Adrenal gland (tissue), 12 donors: ENCODE data around the gene SLC39A9. TPM values are rescaled to one million over a fixed set of nuclear protein-coding genes. Genes with fewer than 3 reads are reported as not detected.

ENCODE experiments used
- DNase-seq, 7 donors: peaks; one replicate each; pipeline ENCODE4 v3.0.0-alpha.2; 2019 to 2020
- H3K27ac ChIP-seq, 5 donors: fragments of 200-600 bp; sonication (generic) in 4 of 5; 1 replicate in 3 of 5; 2 replicates in 2 of 5; pipeline versions ENCODE4 v1.5.1 to v1.8.0; 2016 to 2020; ENCODE audit warnings: mild to moderate bottlenecking in 1 of 5
- H3K27me3 ChIP-seq: fragments of 200-600 bp; 2 replicates; pipeline ENCODE4 v1.8.0; 2021
- H3K36me3 ChIP-seq, 2 donors: fragments of 200-600 bp; replicated peaks in 1 of 2; 1 replicate in 1 of 2; 2 replicates in 1 of 2; pipeline versions ENCODE4 v1.5.1 to v1.8.0; 2018 to 2022
- H3K4me1 ChIP-seq, 2 donors: fragments of 200-600 bp; replicated peaks in 1 of 2; 1 replicate in 1 of 2; 2 replicates in 1 of 2; pipeline versions ENCODE4 v1.5.1 to v1.8.0; 2018 to 2021
- H3K4me3 ChIP-seq, 4 donors: fragments of 200-600 bp; sonication (generic) in 3 of 4; one replicate each; pipeline ENCODE4 v1.5.1; 2016 to 2018
- H3K9me3 ChIP-seq, 3 donors: fragments of 200-600 bp; sonication (generic) in 1 of 3; replicated peaks in 1 of 3; 1 replicate in 2 of 3; 2 replicates in 1 of 3; pipeline versions ENCODE4 v1.5.1 to v1.8.0; 2016 to 2021
- CTCF ChIP-seq, 6 experiments: fragments of 450-650 bp in 4 of 6; fragments of 200-600 bp in 2 of 6; sonication (generic) in 1 of 6; IDR thresholded peaks; 1 replicate in 5 of 6; 2 replicates in 1 of 6; pipeline versions ENCODE4 v1.5.1 to v1.8.0; 2016 to 2021; ENCODE audit warnings: antibody characterized with exemption in 6 of 6, mild to moderate bottlenecking in 2 of 6, moderate library complexity in 1 of 6
- POLR2A ChIP-seq, 2 donors: fragments of 450-650 bp; IDR thresholded peaks; one replicate each; pipeline ENCODE4 v1.6.1; 2017; ENCODE audit warnings: antibody characterized with exemption in 2 of 2, mild to moderate bottlenecking in 2 of 2, moderate library complexity in 1 of 2
- WGBS, 4 donors: extraction: QIAGEN DNeasy Blood & Tissue Kit in 2 of 4; methylation state at CpG; one replicate each; pipeline versions ENCODE4 v1.1.5 to v1.1.7; 2013 to 2017; 5-methylcytosine and 5-hydroxymethylcytosine counted together
- intact Hi-C, 2 donors: fragments of 100-400 bp; cut with DNase I; formaldehyde crosslinking; loops; one replicate each; pipeline versions ENCODE4 v1.14.1 to v1.15.0; 2022 to 2023
- polyA plus RNA-seq, 3 donors: library from polyadenylated mRNA; stranded (reverse); fragments of 200-250 nt in 2 of 3; fragments of 350-450 nt in 1 of 3; fragmentation: Illumina TruSeq in 1 of 3; extraction: RNeasy Lipid Tissue Mini Kit (QIAGEN cat#74804) in 1 of 3; gene quantifications; one replicate each; pipeline ENCODE4 v1.2.3, GENCODE V29; 2013 to 2014
- total RNA-seq, 9 donors: library from RNA; depleted of rRNA in 4 of 9; stranded (reverse); fragments of >200 nt in 4 of 9; fragments of 120-200 nt in 1 of 9; fragmentation: NEBNext Ultra II Directional in 1 of 9; extraction: Animal tissue kit (Norgen Biotek cat#: 25700) in 1 of 9; gene quantifications; one replicate each; pipeline versions ENCODE4 v1.1.0 to v1.2.4, GENCODE V29; 2013 to 2023
- donor health status: healthy with polysubstance abuse.
- donor health status: Bipolar disorder and iron deficiency.
- donor health status: DM: yes; HTN: yes; CAD: no.
- donor health status: DM: no; HTN: no; CAD: no.
- donor health status: DM: no; HTN: no; CAD: no.
- donor health status: DM: yes; HTN: yes; CAD: no.

The SLC39A9 gene
- total and polyA plus RNA-seq, 12 donors: 17.7 to 130 (median 72.5) TPM

- no peak for DNase-seq
These were observed 83.5 kb downstream of the SLC39A9 start for GRCh38 chr14:69481815-69482568.

GRCh38 chr14:69483765-69484443 lies 85.4 kb downstream of the SLC39A9 start:
- Histone ChIP-seq H3K27ac (no peak overlapping the region), H3K27me3 (peaks cover 31% of the 10 kb centered on the region), H3K4me3 (peak overlapping the region in 1 of 4 donors; percentile 33), H3K9me3 (no peaks in the 10 kb centered on the region), H3K4me1 (peaks cover 14 to 17% of the 10 kb centered on the region in 2 donors), H3K36me3 (no peaks in the 10 kb centered on the region)
- intact Hi-C loops: no loop called here
- DNase-seq: peak; percentile 40 to 68 (median 65)
- WGBS, 4 donors: 1 to 8% (median 5%) methylated on average over 5 to 54 of the region's 54 CpGs
- no peak for TF ChIP-seq POLR2A (IDR thresholded peaks at IDR 0.05)
- TF ChIP-seq CTCF (IDR thresholded peaks at IDR 0.05): no peak

More at GRCh38 chr14:69481815-69482568, 83.5 kb downstream of the SLC39A9 start:
- Histone ChIP-seq H3K27ac (no peak overlapping the region), H3K36me3 (no peaks in the 10 kb centered on the region), H3K4me3 (no peak overlapping the region), H3K27me3 (peaks cover 27% of the 10 kb centered on the region), H3K9me3 (no peaks in the 10 kb centered on the region), H3K4me1 (peaks cover 14 to 17% of the 10 kb centered on the region in 2 donors)
- TF ChIP-seq POLR2A (IDR thresholded peaks at IDR 0.05) (no peak), CTCF (IDR thresholded peaks at IDR 0.05) (no peak)
- intact Hi-C loops: no loop called here
- WGBS, 4 donors: 61 to 85% (median 75%) methylated on average over 5 of the region's 5 CpGs

GRCh38 chr14:69484444-69485314 lies 86.2 kb downstream of the SLC39A9 start, which contains the start of gene PLEKHD1:
PLEKHD1 (plus strand) TSS chr14:69484728; CDS start chr14:69484966, 238 bp downstream.
- intact Hi-C loops: no loop called here
- Histone ChIP-seq H3K4me1 (peaks cover 14 to 17% of the 10 kb centered on the region in 2 donors), H3K27me3 (peaks cover 31% of the 10 kb centered on the region), H3K4me3 (peak within 1 kb of the TSS in 1 of 4 donors; percentile 33), H3K36me3 (no peaks in the 10 kb centered on the region), H3K9me3 (no peaks in the 10 kb centered on the region), H3K27ac (no peak within 1 kb of the TSS)
- WGBS, 4 donors: 2 to 30% (median 5%) methylated on average over 2 to 86 of the region's 86 CpGs
- peak in 2 of 7 donors; percentile 14 to 26 for DNase-seq
- TF ChIP-seq POLR2A (IDR thresholded peaks at IDR 0.05) (no peak), CTCF (IDR thresholded peaks at IDR 0.05) (no peak)

- Histone ChIP-seq H3K4me3 (no peak overlapping the region), H3K9me3 (no peaks in the 10 kb centered on the region), H3K4me1 (peaks cover 14 to 17% of the 10 kb centered on the region in 2 donors), H3K27ac (no peak overlapping the region), H3K27me3 (peaks cover 31% of the 10 kb centered on the region), H3K36me3 (no peaks in the 10 kb centered on the region)
- 62 to 75% (median 69%) methylated on average over 7 to 11 of the region's 11 CpGs for WGBS, 4 donors
- TF ChIP-seq CTCF (IDR thresholded peaks at IDR 0.05) (no peak), POLR2A (IDR thresholded peaks at IDR 0.05) (no peak)
- DNase-seq: no peak
- intact Hi-C loops: no loop called here
These were observed 86.8 kb downstream of the SLC39A9 start for GRCh38 chr14:69485315-69485660.
